Prostate gland (tissue), 2 donors: ENCODE measurements around the gene RLN3.

Source experiments
- POLR2A ChIP-seq: fragments of 450-650 bp; IDR thresholded peaks from one replicate; pipeline ENCODE4 v1.6.1; 2016; ENCODE audit warnings: antibody characterized with exemption, mild to moderate bottlenecking
- POLR2AphosphoS5 ChIP-seq: sonication (generic); formaldehyde crosslinking; IDR thresholded peaks from one replicate; pipeline ENCODE4 v1.6.1; 2017; ENCODE audit warnings: antibody characterized with exemption
- TF ChIP-seq, protein P1 (sequence below), 4 experiments: fragments of 200-600 bp in 2 of 4; fragments of 450-650 bp in 2 of 4; sonication (generic) in 2 of 4; IDR thresholded peaks; 1 replicate in 3 of 4; 2 replicates in 1 of 4; pipeline ENCODE4 v1.5.1; 2016 to 2019; ENCODE audit warnings: antibody characterized with exemption in 4 of 4, mild to moderate bottlenecking in 2 of 4, moderate library complexity in 2 of 4

DNA sequence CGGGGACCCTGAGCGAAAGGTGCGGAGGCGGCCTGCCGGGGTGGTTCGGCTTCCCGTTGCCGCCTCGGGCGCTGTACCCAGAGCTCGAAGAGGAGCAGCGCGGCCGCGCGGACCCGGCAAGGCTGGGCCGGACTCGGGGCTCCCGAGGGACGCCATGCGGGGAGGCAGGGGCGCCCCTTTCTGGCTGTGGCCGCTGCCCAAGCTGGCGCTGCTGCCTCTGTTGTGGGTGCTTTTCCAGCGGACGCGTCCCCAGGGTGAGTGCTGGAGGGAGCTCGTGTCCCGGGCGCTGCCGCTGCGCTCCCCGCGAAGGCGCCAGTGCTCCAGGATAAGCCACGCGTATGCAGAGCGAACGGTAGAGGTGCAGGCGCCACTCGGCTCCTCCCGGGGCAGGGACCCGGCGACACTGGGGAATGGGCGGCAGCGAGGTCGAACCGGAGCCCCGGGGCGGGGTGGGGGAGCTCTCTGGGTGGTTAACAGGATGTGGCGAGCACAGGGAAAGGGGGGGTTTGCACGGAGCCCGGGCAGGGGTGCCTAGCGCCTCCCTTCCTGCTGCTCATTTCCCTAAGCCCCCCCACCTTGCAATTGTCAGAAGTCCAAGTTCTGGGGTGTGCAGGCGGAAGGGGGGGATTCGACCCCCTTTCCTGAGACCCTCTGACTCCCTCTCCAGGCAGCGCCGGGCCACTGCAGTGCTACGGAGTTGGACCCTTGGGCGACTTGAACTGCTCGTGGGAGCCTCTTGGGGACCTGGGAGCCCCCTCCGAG lies 4.0 kb downstream of the RLN3 start, which contains the start of gene IL27RA:
- TF ChIP-seq, protein P1, sequence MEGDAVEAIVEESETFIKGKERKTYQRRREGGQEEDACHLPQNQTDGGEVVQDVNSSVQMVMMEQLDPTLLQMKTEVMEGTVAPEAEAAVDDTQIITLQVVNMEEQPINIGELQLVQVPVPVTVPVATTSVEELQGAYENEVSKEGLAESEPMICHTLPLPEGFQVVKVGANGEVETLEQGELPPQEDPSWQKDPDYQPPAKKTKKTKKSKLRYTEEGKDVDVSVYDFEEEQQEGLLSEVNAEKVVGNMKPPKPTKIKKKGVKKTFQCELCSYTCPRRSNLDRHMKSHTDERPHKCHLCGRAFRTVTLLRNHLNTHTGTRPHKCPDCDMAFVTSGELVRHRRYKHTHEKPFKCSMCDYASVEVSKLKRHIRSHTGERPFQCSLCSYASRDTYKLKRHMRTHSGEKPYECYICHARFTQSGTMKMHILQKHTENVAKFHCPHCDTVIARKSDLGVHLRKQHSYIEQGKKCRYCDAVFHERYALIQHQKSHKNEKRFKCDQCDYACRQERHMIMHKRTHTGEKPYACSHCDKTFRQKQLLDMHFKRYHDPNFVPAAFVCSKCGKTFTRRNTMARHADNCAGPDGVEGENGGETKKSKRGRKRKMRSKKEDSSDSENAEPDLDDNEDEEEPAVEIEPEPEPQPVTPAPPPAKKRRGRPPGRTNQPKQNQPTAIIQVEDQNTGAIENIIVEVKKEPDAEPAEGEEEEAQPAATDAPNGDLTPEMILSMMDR (IDR thresholded peaks at IDR 0.05): peak; percentile 15 to 66 (median 40)
- TF ChIP-seq POLR2AphosphoS5: no peak
- no peak for TF ChIP-seq POLR2A
